Liver (tissue), 9 donors: ENCODE results near the gene ERVFRD-1. TPM values are rescaled to one million over a fixed set of nuclear protein-coding genes. Genes with fewer than 3 reads are reported as not detected.

ENCODE experiments used
- DNase-seq: peaks from one replicate; pipeline ENCODE4 v3.0.0-alpha.2; 2017; ENCODE audit warnings: low spot score
- H3K27ac ChIP-seq, 2 donors: one replicate each; pipeline ENCODE4 v1.7.0; 2013; ENCODE audit warnings: inconsistent platforms in 2 of 2, low read length in 2 of 2, control low read depth in 1 of 2, low read depth in 1 of 2, mild to moderate bottlenecking in 1 of 2
- H3K27me3 ChIP-seq, 4 donors: one replicate each; pipeline versions ENCODE4 v1.6.1 to v1.7.0; 2013; ENCODE audit warnings: low read length in 3 of 4, inconsistent platforms in 1 of 4, mild to moderate bottlenecking in 1 of 4, moderate library complexity in 1 of 4; ENCODE audit not compliant: control insufficient read depth in 4 of 4, insufficient read depth in 4 of 4
- H3K36me3 ChIP-seq, 4 donors: one replicate each; pipeline versions ENCODE4 v1.6.1 to v1.7.0; 2013; ENCODE audit warnings: low read length in 3 of 4, mild to moderate bottlenecking in 3 of 4, low read depth in 1 of 4, moderate library complexity in 1 of 4; ENCODE audit not compliant: control insufficient read depth in 4 of 4, insufficient read depth in 3 of 4
- H3K4me1 ChIP-seq, 4 donors: one replicate each; pipeline versions ENCODE4 v1.6.1 to v1.7.0; 2013; ENCODE audit warnings: low read length in 3 of 4, mild to moderate bottlenecking in 3 of 4, moderate library complexity in 1 of 4; ENCODE audit not compliant: control insufficient read depth in 4 of 4, insufficient read depth in 4 of 4
- H3K4me3 ChIP-seq, 3 donors: one replicate each; pipeline versions ENCODE4 v1.6.1 to v1.7.0; 2013; ENCODE audit warnings: low read length in 3 of 3, control low read depth in 1 of 3, low read depth in 1 of 3, mild to moderate bottlenecking in 1 of 3
- H3K9ac ChIP-seq, 2 donors: one replicate each; pipeline ENCODE4 v1.7.0; 2013; ENCODE audit warnings: low read length in 2 of 2, mild to moderate bottlenecking in 2 of 2, moderate library complexity in 2 of 2, control low read depth in 1 of 2, low read depth in 1 of 2
- H3K9me3 ChIP-seq, 4 donors: one replicate each; pipeline versions ENCODE4 v1.6.1 to v1.7.0; 2013; ENCODE audit warnings: low read length in 3 of 4; ENCODE audit not compliant: control insufficient read depth in 4 of 4
- ATF3 ChIP-seq: IDR thresholded peaks from 2 replicates; pipeline ENCODE4 v1.6.1; 2016; ENCODE audit warnings: antibody characterized with exemption
- CTCF ChIP-seq: fragments of 150-350 bp; IDR thresholded peaks from 2 replicates; pipeline ENCODE4 v1.5.1; 2017; ENCODE audit warnings: improper control_type of control experiment, low read depth, low read length; ENCODE audit not compliant: missing input control
- EGR1 ChIP-seq, 2 donors: IDR thresholded peaks; 2 replicates each; pipeline ENCODE4 v1.6.1; 2016 to 2018; ENCODE audit warnings: antibody characterized with exemption in 2 of 2, low read depth in 2 of 2
- FOXA1 ChIP-seq: IDR thresholded peaks from 2 replicates; pipeline ENCODE4 v1.6.1; 2016; ENCODE audit warnings: antibody characterized with exemption
- FOXA2 ChIP-seq: IDR thresholded peaks from 2 replicates; pipeline ENCODE4 v1.6.1; 2016; ENCODE audit warnings: antibody characterized with exemption
- JUND ChIP-seq, 2 donors: IDR thresholded peaks; 2 replicates each; pipeline ENCODE4 v1.6.1; 2016; ENCODE audit warnings: antibody characterized with exemption in 2 of 2
- NR2F2 ChIP-seq: IDR thresholded peaks from 2 replicates; pipeline ENCODE4 v1.6.1; 2016; ENCODE audit warnings: antibody characterized with exemption
- RAD21 ChIP-seq, 2 donors: IDR thresholded peaks; 2 replicates each; pipeline ENCODE4 v1.6.1; 2016; ENCODE audit warnings: antibody characterized with exemption in 2 of 2, mild to moderate bottlenecking in 2 of 2
- RXRA ChIP-seq, 2 donors: IDR thresholded peaks; 2 replicates each; pipeline ENCODE4 v1.6.1; 2017 to 2018; ENCODE audit warnings: antibody characterized with exemption in 2 of 2, mild to moderate bottlenecking in 1 of 2
- SP1 ChIP-seq: IDR thresholded peaks from 2 replicates; pipeline ENCODE4 v1.6.1; 2018; ENCODE audit warnings: antibody characterized with exemption, mild to moderate bottlenecking
- TAF1 ChIP-seq: conservative IDR thresholded peaks from 2 replicates; pipeline ENCODE4 v1.6.1; 2016; ENCODE audit warnings: antibody characterized with exemption, mild to moderate bottlenecking
- YY1 ChIP-seq: IDR thresholded peaks from 2 replicates; pipeline ENCODE4 v1.6.1; 2016; ENCODE audit warnings: antibody characterized with exemption, mild to moderate bottlenecking
- WGBS: extraction: QIAGEN DNeasy Blood & Tissue Kit; methylation state at CpG from one replicate; pipeline ENCODE4 v1.1.7; 2013; 5-methylcytosine and 5-hydroxymethylcytosine counted together
- polyA plus RNA-seq, 2 donors: library from polyadenylated mRNA; stranded (reverse) in 1 of 2; unstranded in 1 of 2; fragments of 200-250 nt in 1 of 2; fragments of >200 nt in 1 of 2; fragmentation: Nextera tagmentation in 1 of 2; extraction: Ambion mirVana in 1 of 2; gene quantifications; one replicate each; pipeline versions ENCODE4 v1.2.1 to v1.2.3, GENCODE V29; 2013 to 2015
- total RNA-seq, 2 donors: library from RNA; depleted of rRNA; stranded (reverse); fragments of >200 nt; gene quantifications; one replicate each; pipeline ENCODE4 v1.2.3, GENCODE V29; 2014
- TF ChIP-seq, protein P1 (sequence below): IDR thresholded peaks from 2 replicates; pipeline ENCODE4 v1.6.1; 2016; ENCODE audit warnings: antibody characterized with exemption
- TF ChIP-seq, protein P2 (sequence below): IDR thresholded peaks from 2 replicates; pipeline ENCODE4 v1.6.1; 2016; ENCODE audit warnings: antibody characterized with exemption
- TF ChIP-seq, protein P3 (sequence below): IDR thresholded peaks from 2 replicates; pipeline ENCODE4 v1.6.1; 2016; ENCODE audit warnings: antibody characterized with exemption, mild to moderate bottlenecking
- donor health status: healthy.
- donor health status: healthy.
- donor health status: healthy.
- donor health status: healthy.
- donor health status: healthy.

Gene ERVFRD-1
- total and polyA plus RNA-seq, 4 donors = 0.07 to 0.28 (median 0.14) TPM; not detected in 1

- Histone ChIP-seq H3K4me3 (no peak overlapping the region), H3K27ac (no peak overlapping the region), H3K36me3 (no peaks in the 10 kb centered on the region), H3K9ac (no peak overlapping the region), H3K4me1 (no peaks in the 10 kb centered on the region), H3K9me3 (no peaks in the 10 kb centered on the region), H3K27me3 (no peaks in the 10 kb centered on the region)
- peak; percentile 71 for DNase-seq
- TF ChIP-seq, protein P1, sequence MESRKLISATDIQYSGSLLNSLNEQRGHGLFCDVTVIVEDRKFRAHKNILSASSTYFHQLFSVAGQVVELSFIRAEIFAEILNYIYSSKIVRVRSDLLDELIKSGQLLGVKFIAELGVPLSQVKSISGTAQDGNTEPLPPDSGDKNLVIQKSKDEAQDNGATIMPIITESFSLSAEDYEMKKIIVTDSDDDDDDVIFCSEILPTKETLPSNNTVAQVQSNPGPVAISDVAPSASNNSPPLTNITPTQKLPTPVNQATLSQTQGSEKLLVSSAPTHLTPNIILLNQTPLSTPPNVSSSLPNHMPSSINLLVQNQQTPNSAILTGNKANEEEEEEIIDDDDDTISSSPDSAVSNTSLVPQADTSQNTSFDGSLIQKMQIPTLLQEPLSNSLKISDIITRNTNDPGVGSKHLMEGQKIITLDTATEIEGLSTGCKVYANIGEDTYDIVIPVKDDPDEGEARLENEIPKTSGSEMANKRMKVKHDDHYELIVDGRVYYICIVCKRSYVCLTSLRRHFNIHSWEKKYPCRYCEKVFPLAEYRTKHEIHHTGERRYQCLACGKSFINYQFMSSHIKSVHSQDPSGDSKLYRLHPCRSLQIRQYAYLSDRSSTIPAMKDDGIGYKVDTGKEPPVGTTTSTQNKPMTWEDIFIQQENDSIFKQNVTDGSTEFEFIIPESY = no peak
- peak; percentile 86 for TF ChIP-seq NR2F2
- peak; percentile 93 for TF ChIP-seq CTCF
- TF ChIP-seq RAD21 (IDR thresholded peaks at IDR 0.05) = peak; percentile 99
- peak in 1 of 2 donors; percentile 50 for TF ChIP-seq RXRA (IDR thresholded peaks at IDR 0.05)
- 17% methylated on average over 6 of the region's 6 CpGs for WGBS
Observed at GRCh38 chr6:11144393-11144851, 32.9 kb upstream of the ERVFRD-1 start.

GRCh38 chr6:11143394-11144371 lies 32.2 kb upstream of the ERVFRD-1 start:
- Histone ChIP-seq H3K27ac (no peak overlapping the region), H3K4me1 (no peaks in the 10 kb centered on the region), H3K9me3 (no peaks in the 10 kb centered on the region), H3K9ac (no peak overlapping the region), H3K36me3 (no peaks in the 10 kb centered on the region), H3K4me3 (no peak overlapping the region), H3K27me3 (no peaks in the 10 kb centered on the region)
- WGBS = 84% methylated on average over 10 of the region's 10 CpGs
- no peak for DNase-seq
- TF ChIP-seq YY1 = no peak
- TF ChIP-seq, protein P2, sequence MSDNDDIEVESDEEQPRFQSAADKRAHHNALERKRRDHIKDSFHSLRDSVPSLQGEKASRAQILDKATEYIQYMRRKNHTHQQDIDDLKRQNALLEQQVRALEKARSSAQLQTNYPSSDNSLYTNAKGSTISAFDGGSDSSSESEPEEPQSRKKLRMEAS = no peak
- peak; percentile 65 to 70 for TF ChIP-seq JUND (IDR thresholded peaks at IDR 0.05)
- peak; percentile 57 for TF ChIP-seq ATF3
- no peak for TF ChIP-seq CTCF
- no peak for TF ChIP-seq SP1
- TF ChIP-seq RAD21 (IDR thresholded peaks at IDR 0.05) = no peak
- TF ChIP-seq, protein P1 = no peak
- TF ChIP-seq, protein P3, sequence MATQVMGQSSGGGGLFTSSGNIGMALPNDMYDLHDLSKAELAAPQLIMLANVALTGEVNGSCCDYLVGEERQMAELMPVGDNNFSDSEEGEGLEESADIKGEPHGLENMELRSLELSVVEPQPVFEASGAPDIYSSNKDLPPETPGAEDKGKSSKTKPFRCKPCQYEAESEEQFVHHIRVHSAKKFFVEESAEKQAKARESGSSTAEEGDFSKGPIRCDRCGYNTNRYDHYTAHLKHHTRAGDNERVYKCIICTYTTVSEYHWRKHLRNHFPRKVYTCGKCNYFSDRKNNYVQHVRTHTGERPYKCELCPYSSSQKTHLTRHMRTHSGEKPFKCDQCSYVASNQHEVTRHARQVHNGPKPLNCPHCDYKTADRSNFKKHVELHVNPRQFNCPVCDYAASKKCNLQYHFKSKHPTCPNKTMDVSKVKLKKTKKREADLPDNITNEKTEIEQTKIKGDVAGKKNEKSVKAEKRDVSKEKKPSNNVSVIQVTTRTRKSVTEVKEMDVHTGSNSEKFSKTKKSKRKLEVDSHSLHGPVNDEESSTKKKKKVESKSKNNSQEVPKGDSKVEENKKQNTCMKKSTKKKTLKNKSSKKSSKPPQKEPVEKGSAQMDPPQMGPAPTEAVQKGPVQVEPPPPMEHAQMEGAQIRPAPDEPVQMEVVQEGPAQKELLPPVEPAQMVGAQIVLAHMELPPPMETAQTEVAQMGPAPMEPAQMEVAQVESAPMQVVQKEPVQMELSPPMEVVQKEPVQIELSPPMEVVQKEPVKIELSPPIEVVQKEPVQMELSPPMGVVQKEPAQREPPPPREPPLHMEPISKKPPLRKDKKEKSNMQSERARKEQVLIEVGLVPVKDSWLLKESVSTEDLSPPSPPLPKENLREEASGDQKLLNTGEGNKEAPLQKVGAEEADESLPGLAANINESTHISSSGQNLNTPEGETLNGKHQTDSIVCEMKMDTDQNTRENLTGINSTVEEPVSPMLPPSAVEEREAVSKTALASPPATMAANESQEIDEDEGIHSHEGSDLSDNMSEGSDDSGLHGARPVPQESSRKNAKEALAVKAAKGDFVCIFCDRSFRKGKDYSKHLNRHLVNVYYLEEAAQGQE = no peak
- no peak for TF ChIP-seq TAF1
- no peak for TF ChIP-seq FOXA2
- no peak for TF ChIP-seq NR2F2
- TF ChIP-seq RXRA (IDR thresholded peaks at IDR 0.05) = no peak
- no peak for TF ChIP-seq EGR1 (IDR thresholded peaks at IDR 0.05; ENCODE audit: low read depth in 2 of 2)
- TF ChIP-seq FOXA1 = no peak
